Naive B cell (primary cell): Measurements from ENCODE around the gene PRSS57. TPM values are rescaled to one million over a fixed set of nuclear protein-coding genes. Genes with fewer than 3 reads are reported as not detected.
A peak's percentile ranks its signal among the peaks of the same experiment; 100 is the strongest.
"Not testable (repeated sequence)": the region's sequence is repeated elsewhere in the genome, so short reads cannot be mapped to it uniquely, and the experiment has no call there.

ENCODE experiments used
- ATAC-seq, 2 donors: fragments of 150-1000 bp; cut with Tn5 transposase; 2 replicates each; pipeline ENCODE4 v1.10.0; 2021; ENCODE audit warnings: low read depth in 2 of 2, mild to moderate bottlenecking in 2 of 2, moderate library complexity in 2 of 2
- DNase-seq: peaks from one replicate; pipeline ENCODE4 v3.0.0; 2022
- H3K27ac Mint-ChIP-seq, 6 donors: one replicate each; pipeline ENCODE4 v1.8.0; 2020 to 2022; ENCODE audit warnings: mild to moderate bottlenecking in 6 of 6, mixed read lengths in 6 of 6, moderate library complexity in 5 of 6, inconsistent platforms in 2 of 6
- H3K27me3 Mint-ChIP-seq, 3 donors: one replicate each; pipeline ENCODE4 v1.8.0; 2021 to 2022; ENCODE audit warnings: mixed read lengths in 3 of 3, mild to moderate bottlenecking in 1 of 3
- H3K36me3 Mint-ChIP-seq, 2 donors: one replicate each; pipeline ENCODE4 v1.8.0; 2020 to 2022; ENCODE audit warnings: mixed read lengths in 2 of 2, inconsistent platforms in 1 of 2, mild to moderate bottlenecking in 1 of 2
- H3K4me1 Mint-ChIP-seq, 3 donors: one replicate each; pipeline ENCODE4 v1.8.0; 2020 to 2022; ENCODE audit warnings: mixed read lengths in 3 of 3, inconsistent platforms in 1 of 3, mild to moderate bottlenecking in 1 of 3, moderate library complexity in 1 of 3
- H3K4me3 Mint-ChIP-seq, 8 donors: one replicate each; pipeline ENCODE4 v1.8.0; 2020 to 2022; ENCODE audit warnings: mild to moderate bottlenecking in 8 of 8, mixed read lengths in 8 of 8, moderate library complexity in 8 of 8, inconsistent platforms in 2 of 8
- H3K9me3 Mint-ChIP-seq, 7 donors: one replicate each; pipeline ENCODE4 v1.8.0; 2020 to 2022; ENCODE audit warnings: mixed read lengths in 7 of 7, mild to moderate bottlenecking in 5 of 7, inconsistent platforms in 2 of 7, moderate library complexity in 1 of 7
- polyA plus RNA-seq, 6 donors: library from polyadenylated mRNA; unstranded; fragments of 300-500 nt; fragmentation: Illumina TruSeq; gene quantifications; one replicate each; pipeline ENCODE4 v1.2.3, GENCODE V29; 2021; ENCODE audit warnings: low read depth in 6 of 6

The PRSS57 gene
- polyA plus RNA-seq, 6 donors from 2014 or later: not detected

DNA sequence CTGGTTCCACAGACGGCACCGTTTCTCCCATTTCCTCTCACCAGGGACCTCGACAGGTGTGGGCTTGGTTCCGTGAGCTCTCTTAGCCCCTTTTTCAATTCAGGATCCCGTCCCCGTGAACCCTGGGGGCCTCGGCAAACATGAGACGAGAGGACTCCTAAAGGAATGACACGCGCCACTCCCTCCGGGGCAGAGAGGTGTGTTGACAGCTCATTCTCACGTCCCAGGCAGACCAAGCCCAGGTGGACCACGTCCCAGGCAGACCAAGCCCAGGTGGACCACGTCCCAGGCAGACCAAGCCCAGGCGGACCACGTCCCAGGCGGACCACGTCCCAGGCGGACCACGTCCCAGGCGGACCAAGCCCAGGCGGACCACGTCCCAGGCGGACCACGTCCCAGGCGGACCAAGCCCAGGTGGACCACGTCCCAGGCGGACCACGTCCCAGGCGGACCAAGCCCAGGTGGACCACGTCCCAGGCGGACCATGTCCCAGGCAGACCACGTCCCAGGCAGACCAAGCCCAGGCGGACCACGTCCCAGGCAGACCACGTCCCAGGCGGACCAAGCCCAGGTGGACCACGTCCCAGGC is 28.2 kb downstream of the PRSS57 start:
- Mint-ChIP-seq H3K27me3 (peaks cover 0 to 16% (median 5%) of the 10 kb centered on the region in 3 donors), H3K4me3 (peak overlapping the region in 1 of 8 donors; percentile 15), H3K27ac (peak overlapping the region in 1 of 6 donors; percentile 70), H3K4me1 (peaks cover 7 to 22% (median 22%) of the 10 kb centered on the region in 3 donors)
- DNase-seq, ATAC-seq, H3K9me3 Mint-ChIP-seq, H3K36me3 Mint-ChIP-seq: not testable (repeated sequence)

DNA sequence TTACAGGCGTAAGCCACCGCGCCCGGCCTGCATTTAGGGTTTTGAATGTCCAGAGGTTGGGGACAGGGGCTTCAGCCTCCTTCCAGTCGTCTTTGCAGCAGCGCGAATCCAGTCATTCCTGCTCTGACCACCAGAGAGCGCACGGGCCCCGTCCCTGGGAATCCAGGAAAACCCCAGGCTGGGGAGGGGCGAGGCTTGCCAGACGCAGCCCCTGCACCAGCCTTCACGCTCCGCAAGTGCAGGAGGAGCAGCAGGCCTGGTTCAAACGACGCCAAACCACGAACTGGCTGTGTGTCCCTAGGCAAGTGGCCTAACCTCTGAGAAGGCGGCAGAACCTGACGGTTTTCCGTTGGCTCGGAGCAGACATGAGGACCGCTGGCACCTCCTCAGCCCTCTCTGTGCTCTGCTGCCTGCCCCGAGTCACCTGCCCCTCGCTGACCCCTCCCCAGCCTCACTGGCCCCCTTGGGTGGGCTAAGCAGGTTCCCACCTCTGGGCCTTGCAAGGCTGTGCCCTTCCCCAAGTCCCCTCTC is 30.3 kb downstream of the PRSS57 start:
- ATAC-seq (peak; percentile 10 to 15), DNase-seq (peak; percentile 73)
- peaks cover 0 to 16% (median 5%) of the 10 kb centered on the region in 3 donors for H3K27me3 Mint-ChIP-seq
- H3K4me1 Mint-ChIP-seq: peaks cover 23 to 42% (median 37%) of the 10 kb centered on the region in 3 donors
- H3K9me3 Mint-ChIP-seq: peaks cover 0 to 3% (median 0%) of the 10 kb centered on the region in 7 donors
- peak overlapping the region; percentile 60 to 97 (median 76) for H3K4me3 Mint-ChIP-seq
- H3K36me3 Mint-ChIP-seq: no peaks in the 10 kb centered on the region
- peak overlapping the region in 5 of 6 donors; percentile 39 to 92 (median 75) for H3K27ac Mint-ChIP-seq

DNA sequence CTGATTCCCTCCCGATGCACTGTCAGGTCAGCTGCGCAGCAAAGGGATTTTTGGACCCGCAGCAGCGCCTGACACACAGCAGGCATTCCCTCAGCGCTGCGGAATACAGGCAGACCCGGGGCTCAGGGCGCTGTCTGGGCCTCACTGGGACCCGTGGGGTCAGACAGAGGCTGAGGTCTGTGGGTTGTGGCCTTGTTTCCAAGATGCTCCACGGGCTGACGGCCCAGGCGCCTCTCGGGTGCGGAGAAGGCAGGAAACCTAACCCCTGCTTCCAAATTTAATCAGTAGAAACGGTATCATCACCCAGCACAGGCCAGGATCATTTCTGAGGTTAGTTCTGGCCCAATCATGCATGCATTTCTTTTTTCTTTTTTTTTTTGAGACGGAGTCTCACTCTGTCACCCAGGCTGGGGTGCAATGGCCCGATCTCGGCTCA is 31.6 kb downstream of the PRSS57 start:
- no peaks in the 10 kb centered on the region for H3K9me3 Mint-ChIP-seq
- no peak for DNase-seq
- peaks cover 0 to 10% (median 0%) of the 10 kb centered on the region in 3 donors for H3K27me3 Mint-ChIP-seq
- H3K4me1 Mint-ChIP-seq: peaks cover 23 to 48% (median 42%) of the 10 kb centered on the region in 3 donors
- H3K4me3 Mint-ChIP-seq: peak overlapping the region; percentile 77 to 97 (median 85)
- peak overlapping the region; percentile 72 to 97 (median 90) for H3K27ac Mint-ChIP-seq
- no peaks in the 10 kb centered on the region for H3K36me3 Mint-ChIP-seq
- no peak for ATAC-seq

DNA sequence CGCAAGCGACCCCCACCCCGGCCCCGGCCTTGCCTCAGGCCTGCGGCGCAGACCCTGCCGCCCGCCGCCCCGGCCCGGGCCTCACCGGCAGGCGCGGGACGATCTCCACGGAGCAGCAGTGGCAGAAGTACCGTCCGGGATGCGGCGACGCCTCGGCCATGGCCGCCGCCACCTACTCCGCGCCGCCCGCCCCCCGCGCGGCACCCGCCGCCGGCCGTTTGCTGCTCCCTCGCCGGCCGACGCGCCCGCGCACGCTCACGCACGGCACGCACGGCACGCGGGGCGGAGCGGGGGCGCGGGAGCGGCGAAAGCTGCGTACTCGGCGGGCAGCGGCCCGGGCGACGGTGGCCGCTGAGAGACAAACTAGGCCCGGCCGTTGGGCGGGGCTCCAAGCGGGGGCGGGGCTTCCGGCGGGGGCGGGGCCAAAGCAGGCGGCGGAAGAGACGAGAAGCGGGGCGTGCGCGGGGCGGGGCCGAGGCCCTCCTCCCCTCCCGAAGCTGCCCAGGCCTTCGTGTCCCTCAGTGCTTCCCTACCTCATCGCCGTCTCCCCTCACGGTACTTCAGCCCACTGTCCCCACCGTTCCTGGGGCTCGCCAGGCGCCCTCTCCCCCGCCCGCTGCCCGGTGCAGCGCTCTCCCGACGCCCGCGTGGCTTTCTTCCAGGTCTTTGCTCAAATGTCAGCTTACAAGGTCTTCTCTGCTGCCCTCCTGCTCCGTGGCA is 32.1 kb downstream of the PRSS57 start, which contains the start of gene RNF126:
TSS of gene RNF126 (minus strand) at position 253 of the 720 bp plus-strand sequence. CDS start at position 160, 93 bp downstream.
- H3K27ac Mint-ChIP-seq: peak within 1 kb of the TSS; percentile 89 to 99 (median 98)
- peak; percentile 88 for DNase-seq
- H3K36me3 Mint-ChIP-seq: no peaks in the 10 kb centered on the region
- H3K27me3 Mint-ChIP-seq: peaks cover 0 to 10% (median 0%) of the 10 kb centered on the region in 3 donors
- H3K9me3 Mint-ChIP-seq: no peaks in the 10 kb centered on the region
- ATAC-seq: peak; percentile 44 to 62
- peak within 1 kb of the TSS; percentile 93 to 100 (median 98) for H3K4me3 Mint-ChIP-seq
- H3K4me1 Mint-ChIP-seq: peaks cover 23 to 52% (median 42%) of the 10 kb centered on the region in 3 donors

DNA sequence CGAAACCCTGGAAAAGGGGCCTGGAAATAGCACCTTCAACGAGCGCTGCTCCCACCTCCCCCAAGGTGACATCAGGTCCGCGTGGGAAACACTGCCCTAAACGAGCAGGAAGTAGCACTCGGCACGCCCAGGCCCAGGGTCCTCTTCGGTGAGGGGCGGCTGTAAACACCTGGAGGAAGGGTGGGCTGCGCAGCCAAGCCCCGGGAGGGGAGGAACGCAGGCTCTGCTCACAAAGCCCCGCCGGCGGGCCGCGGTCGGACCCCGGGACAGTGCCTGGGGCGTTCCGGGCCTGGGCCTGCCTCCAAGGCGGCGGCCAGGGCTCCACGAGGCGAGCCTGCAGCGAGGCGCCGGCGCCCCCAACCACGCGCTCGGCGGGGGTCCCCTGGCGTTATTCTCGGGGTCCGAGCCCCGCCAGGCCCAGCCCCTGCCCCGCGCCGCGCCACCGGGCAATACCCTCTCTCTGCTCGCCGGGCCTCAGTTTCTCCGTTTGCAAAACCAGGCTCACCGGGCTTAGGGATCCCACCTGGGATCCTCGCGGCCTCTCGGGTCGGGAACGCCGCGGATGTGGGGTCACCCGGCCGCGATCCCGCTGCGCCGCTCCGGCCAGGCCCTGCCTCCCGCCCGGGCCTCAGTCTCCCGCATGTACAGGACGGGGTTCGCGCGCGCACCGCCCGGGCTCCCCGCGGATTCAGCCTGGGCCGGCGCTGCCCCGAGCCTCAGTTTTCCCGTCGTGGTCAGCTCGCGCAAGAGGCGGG is 32.9 kb downstream of the PRSS57 start:
- H3K4me1 Mint-ChIP-seq: peaks cover 23 to 52% (median 45%) of the 10 kb centered on the region in 3 donors
- DNase-seq (peak; percentile 73), ATAC-seq (peak; percentile 39 to 45)
- H3K4me3 Mint-ChIP-seq: peak overlapping the region; percentile 93 to 100 (median 98)
- peak overlapping the region; percentile 89 to 99 (median 98) for H3K27ac Mint-ChIP-seq
- no peaks in the 10 kb centered on the region for H3K36me3 Mint-ChIP-seq
- peaks cover 0 to 6% (median 0%) of the 10 kb centered on the region in 3 donors for H3K27me3 Mint-ChIP-seq
- no peaks in the 10 kb centered on the region for H3K9me3 Mint-ChIP-seq

DNA sequence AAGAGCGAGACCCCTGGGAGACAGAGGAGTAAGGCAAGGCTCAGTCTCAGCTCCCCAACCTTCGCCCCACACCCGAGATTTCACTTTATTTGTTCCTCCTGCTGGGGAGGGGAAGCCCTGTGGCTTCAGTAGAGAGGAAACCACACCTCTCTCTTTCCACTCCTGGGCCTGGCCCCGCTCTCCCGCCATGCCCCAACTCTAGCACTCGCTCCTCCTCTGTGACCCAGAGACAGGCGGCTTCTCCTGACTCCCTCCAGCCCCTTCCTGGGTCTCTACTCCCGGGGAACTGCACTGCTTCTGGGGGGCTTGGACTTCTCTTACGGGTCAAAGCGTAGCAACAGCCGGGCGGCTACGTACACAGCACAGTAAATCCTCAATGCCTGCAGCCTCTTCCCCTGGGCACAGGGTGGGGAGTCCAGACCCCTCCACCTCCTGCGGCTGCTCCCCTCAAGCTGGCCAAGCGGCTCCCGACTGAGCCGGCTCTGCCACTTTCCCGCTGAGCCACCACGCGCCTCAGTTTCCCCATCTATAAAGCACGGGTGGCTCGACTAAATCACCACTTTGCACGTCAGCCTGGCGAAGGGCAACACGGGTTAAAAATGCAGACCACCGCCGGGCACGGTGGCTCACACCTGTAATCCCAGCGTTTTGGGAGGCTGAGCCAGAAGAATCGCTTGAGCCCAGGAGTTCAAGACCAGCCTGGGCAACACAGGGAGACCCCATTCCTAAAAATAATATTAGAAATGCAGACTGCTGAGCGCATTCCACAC is 33.6 kb downstream of the PRSS57 start:
- H3K36me3 Mint-ChIP-seq: no peaks in the 10 kb centered on the region
- H3K9me3 Mint-ChIP-seq: no peaks in the 10 kb centered on the region
- ATAC-seq (peak; percentile 52 to 53), DNase-seq (peak; percentile 66)
- peak overlapping the region; percentile 93 to 100 (median 98) for H3K4me3 Mint-ChIP-seq
- H3K27ac Mint-ChIP-seq: peak overlapping the region; percentile 89 to 99 (median 98)
- H3K4me1 Mint-ChIP-seq: peaks cover 23 to 52% (median 48%) of the 10 kb centered on the region in 3 donors
- peaks cover 0 to under 1% (median 0%) of the 10 kb centered on the region in 3 donors for H3K27me3 Mint-ChIP-seq

DNA sequence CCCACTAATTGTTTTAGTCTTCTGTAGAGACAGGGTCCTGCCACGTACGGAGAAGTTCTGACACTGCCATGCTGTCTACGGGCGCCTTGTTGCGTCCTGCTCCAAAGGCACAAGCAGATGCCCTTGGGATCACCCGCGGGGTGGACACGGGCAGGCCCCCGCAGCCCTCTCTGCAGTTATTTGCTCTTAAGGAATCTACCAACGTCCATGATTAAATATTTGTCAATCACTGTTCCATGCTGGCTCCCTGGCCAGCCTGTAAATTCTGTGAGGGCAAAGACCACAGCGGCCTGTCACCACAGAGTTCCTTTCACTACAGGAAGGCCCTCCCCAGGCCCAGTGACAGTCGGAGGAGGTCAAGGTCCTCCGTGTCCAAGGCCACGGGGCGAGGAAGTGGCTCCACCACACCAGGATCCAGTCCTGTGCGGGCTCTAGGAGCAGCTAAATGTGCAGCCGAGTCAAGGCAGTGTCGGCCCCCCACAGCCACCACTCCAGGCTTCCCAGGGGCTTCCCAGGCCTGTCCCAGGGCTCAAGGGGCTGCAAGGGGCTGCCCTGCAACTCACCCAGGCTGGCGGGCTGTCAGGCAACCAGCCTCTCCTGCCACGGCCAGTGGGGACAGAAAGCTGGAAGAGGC is 34.3 kb downstream of the PRSS57 start:
- Mint-ChIP-seq H3K27me3 (no peaks in the 10 kb centered on the region), H3K36me3 (no peaks in the 10 kb centered on the region), H3K9me3 (no peaks in the 10 kb centered on the region), H3K4me1 (peaks cover 28 to 59% (median 53%) of the 10 kb centered on the region in 3 donors), H3K4me3 (peak overlapping the region; percentile 93 to 100 (median 98)), H3K27ac (peak overlapping the region; percentile 89 to 99 (median 98))
- DNase-seq: no peak
- no peak for ATAC-seq

DNA sequence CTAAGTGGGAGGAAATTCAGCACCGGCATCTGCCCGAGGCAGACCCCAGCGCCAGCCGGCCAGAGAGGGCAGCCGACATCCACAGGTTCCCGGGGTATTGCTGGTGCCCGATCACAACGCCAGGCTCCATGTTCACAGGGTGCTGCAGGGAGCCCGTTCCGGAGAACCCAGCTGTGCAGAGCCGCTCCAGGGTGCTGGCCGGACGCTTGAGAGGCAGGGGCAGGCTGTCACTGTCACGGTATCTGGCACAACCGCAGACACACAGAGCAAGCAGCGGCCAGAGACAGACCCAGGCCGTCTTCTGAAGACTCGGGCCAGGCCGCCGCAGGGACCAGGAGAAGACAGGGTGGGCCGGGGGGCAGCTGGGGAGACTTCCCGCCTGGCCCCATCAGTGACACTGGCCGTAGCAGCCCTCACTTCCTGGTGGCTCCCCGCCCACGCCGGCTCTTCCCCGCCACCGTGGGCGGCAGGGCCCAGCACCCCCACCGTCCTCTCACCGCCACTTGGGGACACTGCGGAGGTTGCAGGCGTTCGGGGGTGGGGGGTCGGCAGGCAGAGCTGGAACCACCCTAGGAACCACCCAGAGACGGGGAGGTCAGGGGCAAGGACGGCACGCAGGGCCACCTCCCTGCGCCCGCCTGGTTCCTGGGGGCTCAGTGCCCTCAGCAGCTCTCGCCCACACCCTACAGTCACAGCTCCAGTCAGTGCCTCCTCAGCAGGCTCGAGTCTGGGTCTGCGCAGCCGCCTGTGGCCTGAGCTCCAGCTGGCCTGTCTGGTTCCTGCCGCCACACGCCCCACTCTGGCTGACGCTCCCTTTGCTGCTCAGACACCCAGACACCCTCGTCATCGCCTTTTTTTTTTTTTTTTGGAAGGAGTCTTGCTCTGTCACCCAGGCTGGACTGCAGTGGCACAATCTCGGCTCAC is 36.1 kb downstream of the PRSS57 start:
- no peak for DNase-seq
- Mint-ChIP-seq H3K27ac (peak overlapping the region in 5 of 6 donors; percentile 77 to 98 (median 95)), H3K4me3 (peak overlapping the region in 6 of 8 donors; percentile 47 to 97 (median 94)), H3K36me3 (no peaks in the 10 kb centered on the region), H3K9me3 (no peaks in the 10 kb centered on the region), H3K4me1 (peaks cover 37 to 63% (median 53%) of the 10 kb centered on the region in 3 donors), H3K27me3 (no peaks in the 10 kb centered on the region)
- ATAC-seq: no peak

DNA sequence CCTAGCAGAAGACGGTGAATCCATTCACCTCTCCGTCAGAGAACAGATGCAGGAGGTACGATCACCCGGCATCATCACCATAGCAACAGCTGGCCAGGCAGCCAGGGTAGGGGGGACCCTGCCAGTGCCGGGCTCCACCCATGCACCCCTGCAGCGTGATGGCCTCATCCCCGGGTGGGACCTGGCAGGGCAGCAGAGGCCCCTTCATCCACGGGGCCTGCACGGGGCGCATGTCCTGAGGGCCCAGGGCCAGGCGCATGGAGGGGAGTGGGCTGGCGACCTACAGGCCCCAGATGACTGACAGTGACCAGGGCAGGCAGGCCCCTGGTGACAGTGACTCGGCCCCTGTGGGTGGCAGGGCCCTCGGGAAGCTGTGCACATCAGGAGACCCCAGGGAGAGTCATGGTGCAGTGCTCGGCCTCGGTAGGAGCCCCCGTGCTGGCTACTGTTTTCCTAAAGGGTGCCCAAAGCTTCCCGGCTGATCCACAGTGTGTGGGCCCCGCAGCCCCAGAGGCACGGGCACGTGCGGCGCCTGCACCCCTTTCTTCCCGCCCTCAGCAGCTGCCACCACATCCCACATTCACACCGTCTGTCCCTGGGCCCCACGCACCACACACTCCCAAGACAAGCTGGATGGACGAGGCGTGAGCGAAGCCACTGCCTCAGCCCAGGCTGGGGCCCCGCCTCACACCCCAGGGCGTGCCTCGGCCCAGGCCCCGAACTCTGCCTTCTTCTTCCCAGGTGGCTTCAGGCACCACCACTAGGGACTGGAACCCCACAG is 37.0 kb downstream of the PRSS57 start:
- H3K9me3 Mint-ChIP-seq: no peaks in the 10 kb centered on the region
- peak overlapping the region in 5 of 8 donors; percentile 38 to 97 (median 57) for H3K4me3 Mint-ChIP-seq
- H3K27ac Mint-ChIP-seq: peak overlapping the region in 2 of 6 donors; percentile 38 to 95
- peaks cover 33 to 61% (median 45%) of the 10 kb centered on the region in 3 donors for H3K4me1 Mint-ChIP-seq
- DNase-seq: no peak
- no peaks in the 10 kb centered on the region for H3K27me3 Mint-ChIP-seq
- ATAC-seq: no peak
- no peaks in the 10 kb centered on the region for H3K36me3 Mint-ChIP-seq

DNA sequence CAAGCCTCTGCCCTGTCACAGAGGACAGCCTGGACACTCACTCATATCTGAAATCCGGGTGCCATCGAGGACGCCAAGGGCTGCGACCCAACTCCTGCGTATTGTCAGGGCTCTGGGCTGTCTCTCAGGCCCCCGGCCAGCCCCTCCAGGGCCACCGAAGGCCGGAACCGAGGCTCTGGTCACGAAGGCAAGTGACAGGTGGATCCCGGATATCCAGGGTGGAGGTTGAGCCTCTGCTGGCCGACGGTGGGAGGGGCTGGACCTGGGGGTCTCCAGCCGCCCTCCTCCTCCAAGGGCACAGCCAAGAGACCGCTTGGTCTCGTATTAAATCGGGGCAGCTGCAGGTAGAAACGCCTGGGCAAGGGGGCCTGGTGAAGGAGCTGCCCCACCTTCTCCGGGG is 37.6 kb downstream of the PRSS57 start:
- Mint-ChIP-seq H3K4me1 (peaks cover 33 to 61% (median 45%) of the 10 kb centered on the region in 3 donors), H3K36me3 (no peaks in the 10 kb centered on the region), H3K9me3 (no peaks in the 10 kb centered on the region), H3K27ac (peak overlapping the region in 1 of 6 donors; percentile 9), H3K4me3 (peak overlapping the region in 1 of 8 donors; percentile 7), H3K27me3 (no peaks in the 10 kb centered on the region)
- no peak for DNase-seq
- ATAC-seq: no peak
